Superior temporal gyrus (tissue), 1 donor: ENCODE data around the gene L3MBTL1.
"Not testable (repeated sequence)": the region's sequence is repeated elsewhere in the genome, so short reads cannot be mapped to it uniquely, and the experiment has no call there.

Experiments
- DNase-seq: peaks from one replicate; pipeline ENCODE4 v3.0.0-alpha.2; 2016; ENCODE audit errors: extremely low spot score

L3MBTL1 gene

GRCh38 chr20:43559147-43559987 is 51.9 kb downstream of the L3MBTL1 start:
- no peak for DNase-seq

GRCh38 chr20:43560974-43561373 is 53.5 kb downstream of the L3MBTL1 start:
- DNase-seq = no peak

GRCh38 chr20:43563429-43563828 is 55.9 kb downstream of the L3MBTL1 start:
- peak; percentile 21 for DNase-seq

DNA sequence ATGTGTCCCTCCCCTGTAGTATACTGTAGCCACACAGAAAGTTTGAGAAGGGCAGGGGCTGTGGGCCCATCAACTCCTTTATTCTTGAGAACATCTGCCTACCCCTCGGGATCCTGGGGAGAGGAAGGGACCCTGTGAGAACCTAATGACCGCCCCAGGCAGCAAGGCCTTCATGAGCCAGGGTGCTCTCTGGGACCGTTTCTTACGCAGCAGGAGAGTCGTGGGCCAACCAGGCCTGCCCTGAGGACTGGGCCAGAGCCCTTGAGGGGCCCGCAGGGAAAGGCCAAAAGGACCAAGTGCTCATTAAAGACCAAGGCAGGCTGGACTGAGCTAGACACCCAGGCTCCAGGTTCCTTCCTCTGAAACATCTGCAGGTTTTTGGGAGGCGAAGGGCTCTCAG is 56.5 kb downstream of the L3MBTL1 start:
- DNase-seq = no peak

GRCh38 chr20:43564455-43564854 is 57.0 kb downstream of the L3MBTL1 start:
- DNase-seq = no peak

- DNase-seq = peak; percentile 84
These were observed 57.7 kb downstream of the L3MBTL1 start for GRCh38 chr20:43564993-43565757.

GRCh38 chr20:43565758-43566104 is 58.2 kb downstream of the L3MBTL1 start:
- DNase-seq = peak; percentile 38

DNA sequence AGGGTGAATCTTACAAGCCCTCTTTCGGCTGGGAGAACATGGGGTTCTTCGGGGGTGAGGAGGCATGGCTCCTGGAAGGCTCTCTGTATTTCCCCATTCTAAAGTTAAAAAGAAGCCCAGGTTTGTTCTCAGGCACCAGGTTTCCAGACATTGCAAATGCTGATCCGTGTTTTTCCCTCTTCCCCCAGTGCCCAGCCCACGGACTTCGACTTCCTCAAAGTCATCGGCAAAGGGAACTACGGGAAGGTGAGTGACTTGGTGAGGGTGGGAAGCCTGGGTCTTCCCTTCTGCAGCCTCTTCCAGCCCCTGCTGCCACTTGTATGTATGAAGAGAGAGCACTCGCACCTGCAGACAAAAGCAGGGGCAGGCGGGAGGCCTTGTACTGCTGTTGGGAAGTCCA is 60.0 kb downstream of the L3MBTL1 start:
- no peak for DNase-seq

GRCh38 chr20:43568706-43569105 is 61.2 kb downstream of the L3MBTL1 start:
- DNase-seq = no peak

DNA sequence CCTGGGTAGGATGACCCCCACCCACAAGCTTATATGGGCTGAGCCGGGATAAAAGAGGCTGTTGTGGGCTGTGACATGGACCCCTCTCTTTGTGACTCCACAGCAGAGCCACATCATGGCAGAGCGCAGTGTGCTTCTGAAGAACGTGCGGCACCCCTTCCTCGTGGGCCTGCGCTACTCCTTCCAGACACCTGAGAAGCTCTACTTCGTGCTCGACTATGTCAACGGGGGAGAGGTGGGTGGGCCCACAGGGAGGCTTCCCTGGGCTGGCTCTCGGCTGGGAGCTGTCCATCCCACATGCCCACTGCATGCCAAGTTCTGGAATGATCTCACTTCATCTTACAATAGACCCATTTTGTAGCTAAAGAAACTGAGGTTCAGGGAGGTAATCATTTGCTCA is 61.8 kb downstream of the L3MBTL1 start:
- DNase-seq = no peak

- DNase-seq = no peak
These were observed 63.0 kb downstream of the L3MBTL1 start for GRCh38 chr20:43570496-43570895.

GRCh38 chr20:43571310-43571709 is 63.8 kb downstream of the L3MBTL1 start:
- DNase-seq = no peak

DNA sequence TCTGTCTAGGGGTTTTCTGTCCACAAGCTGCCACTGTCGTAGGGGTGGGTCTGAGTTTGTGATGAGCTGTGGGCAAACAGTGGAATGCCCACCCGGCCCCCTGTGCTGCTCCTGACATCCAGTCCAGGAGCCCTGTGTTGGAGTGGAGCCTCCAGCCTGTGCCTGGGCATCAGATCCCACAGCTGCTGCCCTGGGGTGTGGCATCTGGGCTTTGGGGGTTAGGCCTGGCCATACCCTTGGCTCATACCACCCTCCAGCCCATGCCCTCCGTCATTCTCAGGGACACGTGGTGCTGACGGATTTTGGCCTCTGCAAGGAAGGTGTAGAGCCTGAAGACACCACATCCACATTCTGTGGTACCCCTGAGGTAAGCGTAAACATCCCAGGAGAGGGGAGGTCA is 64.3 kb downstream of the L3MBTL1 start:
- DNase-seq = no peak

- DNase-seq = no peak
These were observed 65.4 kb downstream of the L3MBTL1 start for GRCh38 chr20:43572891-43573290.

DNA sequence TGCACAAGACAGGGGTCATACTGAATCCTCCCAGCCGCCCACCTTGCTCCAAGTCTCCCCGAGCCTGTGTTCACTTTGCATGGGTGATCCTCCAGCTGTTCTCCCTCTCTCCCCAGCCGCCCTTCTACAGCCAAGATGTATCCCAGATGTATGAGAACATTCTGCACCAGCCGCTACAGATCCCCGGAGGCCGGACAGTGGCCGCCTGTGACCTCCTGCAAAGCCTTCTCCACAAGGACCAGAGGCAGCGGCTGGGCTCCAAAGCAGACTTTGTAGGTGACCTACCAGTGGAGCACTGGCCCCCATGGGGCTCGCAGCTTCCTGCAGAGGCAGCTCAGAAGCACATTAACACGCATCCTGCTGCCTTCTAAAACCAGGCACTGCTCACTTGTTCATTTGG is 68.6 kb downstream of the L3MBTL1 start:
- DNase-seq = no peak

GRCh38 chr20:43579861-43580793 is 72.6 kb downstream of the L3MBTL1 start:
- no peak for DNase-seq

GRCh38 chr20:43583133-43583864 is 75.8 kb downstream of the L3MBTL1 start:
- no peak for DNase-seq

DNA sequence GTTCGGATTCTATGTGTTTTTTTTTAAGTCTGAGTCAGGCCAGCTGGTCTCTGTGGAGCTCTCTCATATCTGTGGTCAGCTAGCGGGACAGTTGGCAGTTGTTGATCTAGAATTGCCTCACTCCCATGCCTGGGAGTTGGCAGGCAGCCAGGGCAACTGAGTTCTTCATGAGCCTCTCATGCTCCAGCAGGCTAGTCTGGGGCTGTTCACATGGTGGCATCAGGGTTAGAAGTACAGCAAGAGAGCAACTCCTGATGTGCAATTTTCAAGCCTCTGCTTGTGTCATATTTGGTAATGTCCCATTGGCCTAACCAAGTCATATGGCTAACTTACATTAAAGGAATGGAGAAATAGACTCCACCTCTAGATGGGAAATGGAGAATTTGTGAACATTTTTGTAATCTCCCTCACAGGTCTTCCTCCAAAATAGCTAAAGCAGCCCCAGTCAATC is 76.5 kb downstream of the L3MBTL1 start:
- peak; percentile 91 for DNase-seq

- DNase-seq = no peak
These were observed 77.1 kb downstream of the L3MBTL1 start for GRCh38 chr20:43584448-43585136.

GRCh38 chr20:43586641-43587040 is 79.1 kb downstream of the L3MBTL1 start:
- no peak for DNase-seq

GRCh38 chr20:43588526-43588925 is 81.0 kb downstream of the L3MBTL1 start:
- not testable (repeated sequence) for DNase-seq
